ENCODE results near the gene STX8.
"Not testable (repeated sequence)": the region's sequence is repeated elsewhere in the genome, so short reads cannot be mapped to it uniquely, and the experiment has no call there.

The STX8 gene

DNA sequence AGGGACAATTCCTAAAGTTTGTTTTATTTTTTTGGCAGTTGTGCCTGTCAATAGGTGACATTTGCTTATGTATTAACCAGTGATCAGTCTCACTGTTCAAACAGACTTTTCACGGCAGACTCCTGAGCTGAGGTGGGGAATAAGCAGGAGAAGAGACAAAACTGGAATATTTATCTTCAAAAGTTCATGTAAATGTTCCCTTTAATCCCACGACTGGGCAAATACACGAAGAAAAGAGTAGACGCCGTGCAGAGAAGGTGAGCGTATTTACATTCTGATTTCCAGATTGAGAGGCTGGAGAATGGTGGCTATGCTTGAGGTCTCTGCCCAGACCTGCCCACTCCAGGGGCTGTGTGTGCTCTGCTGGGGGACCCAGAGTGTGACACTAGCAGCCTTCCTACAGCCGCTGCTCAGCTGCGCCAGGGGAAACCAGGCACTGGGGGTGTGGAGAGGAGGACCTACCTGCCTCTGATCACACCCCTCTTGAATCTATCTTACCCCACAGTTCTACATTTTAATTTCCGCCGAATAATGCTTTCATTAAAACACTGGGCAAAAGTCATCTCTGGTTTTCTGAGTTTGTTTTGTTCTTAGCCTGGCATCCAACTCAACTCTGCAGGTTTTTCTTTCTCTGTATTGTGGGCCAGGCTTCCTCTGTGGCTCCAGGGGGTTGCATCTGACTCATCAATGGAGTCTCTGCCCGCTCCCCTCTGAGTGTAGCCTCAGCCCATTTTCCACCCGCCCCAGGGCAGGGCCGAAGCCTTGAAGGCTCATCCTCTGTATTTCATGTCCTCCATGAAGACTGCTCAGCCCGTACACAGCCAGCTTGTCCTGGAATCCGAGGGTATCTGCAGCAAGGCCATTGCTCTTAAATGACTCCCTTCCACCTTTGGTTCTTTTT is 317.3 kb downstream of the STX8 start:
- no peak for DNase-seq (ENCODE audit: low read depth)

DNA sequence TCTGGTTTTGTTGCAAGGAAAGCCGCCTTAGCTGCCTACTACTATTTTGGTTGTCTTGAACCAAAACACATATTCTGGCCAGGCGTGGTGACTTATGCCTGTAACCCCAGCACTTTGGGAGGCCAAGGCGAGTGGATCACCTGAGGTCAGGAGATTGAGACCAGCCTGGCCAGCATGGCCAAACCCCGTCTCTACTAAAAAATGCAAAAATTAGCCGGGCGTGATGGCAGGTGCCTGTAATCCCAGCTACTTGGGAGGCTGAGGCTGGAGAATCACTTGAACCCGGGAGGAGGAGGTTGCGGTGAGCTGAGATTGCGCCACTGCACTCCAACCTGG is 318.0 kb downstream of the STX8 start:
- DNase-seq (ENCODE audit: low read depth), result not testable (repeated sequence)

DNA sequence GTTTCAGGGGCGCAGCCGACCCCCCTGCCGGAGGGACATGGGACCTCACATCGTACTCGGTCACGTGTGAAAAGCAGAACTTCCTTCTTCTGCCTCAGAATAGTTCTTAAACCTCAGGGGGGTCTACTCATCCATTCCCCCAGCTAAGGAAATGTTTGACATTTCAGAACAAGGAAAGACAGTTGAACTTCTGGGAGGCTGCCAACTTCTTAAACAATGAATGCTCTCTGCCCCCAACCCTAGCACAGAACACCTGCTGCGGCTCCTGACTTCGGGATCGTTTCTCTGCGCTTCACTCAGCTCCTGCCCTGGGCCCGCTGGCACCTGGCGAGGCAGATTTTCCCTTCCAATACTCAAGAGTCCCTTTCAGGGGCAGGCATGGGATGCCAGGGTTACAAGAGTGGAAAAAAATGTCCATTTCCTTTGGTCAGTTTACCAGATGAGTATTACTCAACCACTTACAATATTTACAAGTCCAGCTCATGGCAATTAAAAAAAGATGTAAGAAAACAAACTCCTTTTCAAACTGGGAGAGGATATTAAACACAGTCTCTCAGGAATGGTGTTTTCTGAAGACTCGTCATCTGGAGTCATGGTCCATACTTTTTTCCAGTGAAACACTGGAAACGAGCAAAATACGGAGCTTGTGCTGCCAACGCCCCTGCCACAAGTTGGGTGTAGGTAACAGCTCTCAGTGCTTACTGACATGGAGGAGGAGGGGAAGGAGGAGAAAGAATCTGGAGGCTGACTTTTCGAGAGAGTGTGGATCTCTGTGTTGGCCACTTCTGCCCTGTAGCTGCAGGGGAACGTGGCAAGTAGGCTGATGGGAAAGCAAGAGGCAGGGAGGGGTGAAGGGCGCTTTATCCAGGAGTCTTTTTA is 318.6 kb downstream of the STX8 start:
- no peak for DNase-seq (ENCODE audit: low read depth)

DNA sequence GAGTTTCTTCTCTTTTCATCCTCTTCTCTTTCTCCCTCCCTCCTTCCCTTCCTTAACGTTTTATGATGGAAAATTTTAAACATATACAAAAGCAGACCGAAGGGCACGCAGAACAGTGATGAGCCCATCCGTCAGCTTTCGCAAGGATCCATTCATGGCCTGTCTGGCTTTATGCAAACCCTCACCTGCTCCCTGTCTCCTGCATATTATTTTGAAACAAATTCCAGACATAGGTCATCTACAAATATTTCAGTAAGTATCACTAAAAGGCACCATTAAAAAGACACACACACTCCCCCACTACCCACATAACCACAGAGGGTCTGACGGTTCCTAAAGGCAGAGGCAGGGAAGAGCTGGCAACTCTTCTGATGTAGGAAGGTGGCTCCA is 319.3 kb downstream of the STX8 start:
- DNase-seq (ENCODE audit: low read depth), result no peak

DNA sequence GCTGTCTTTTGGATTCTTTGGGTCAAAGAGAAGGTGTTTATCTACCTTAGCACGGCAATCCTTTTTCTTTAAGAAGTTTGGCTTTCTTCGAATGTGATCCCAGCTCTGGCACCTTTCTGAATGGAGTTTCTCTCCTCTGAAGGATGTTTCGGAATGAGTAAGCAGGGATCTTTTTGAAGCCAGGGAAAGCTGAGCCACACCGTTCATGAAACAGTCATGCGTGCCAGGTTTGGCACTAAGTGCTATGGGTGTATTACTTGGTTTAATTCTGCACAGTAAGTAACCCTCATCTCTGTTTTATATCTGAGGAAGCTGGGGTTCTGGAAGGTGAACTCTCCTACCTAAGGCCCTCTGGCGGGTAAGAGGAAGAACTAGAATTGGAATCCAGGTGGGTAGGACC is 319.8 kb downstream of the STX8 start:
- DNase-seq (ENCODE audit: low read depth), result no peak

DNA sequence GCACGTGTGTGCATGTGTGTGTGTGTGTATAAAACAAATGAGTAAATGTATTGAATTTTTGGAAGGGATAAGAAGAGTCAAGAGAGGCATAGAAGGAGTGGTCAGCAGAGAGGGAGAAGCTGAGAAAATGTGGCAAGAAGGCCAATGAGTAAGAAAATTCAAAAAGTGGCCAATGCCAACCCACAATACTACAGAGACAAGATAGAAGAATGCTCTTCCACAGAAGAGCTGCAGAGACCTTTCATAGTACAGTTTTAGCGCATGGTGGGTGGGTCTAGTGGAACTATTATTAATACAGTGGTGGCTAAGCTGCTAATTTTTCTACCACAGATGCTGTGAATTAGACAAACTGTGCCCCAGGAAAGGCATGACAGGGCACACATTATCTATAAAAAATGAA is 320.8 kb downstream of the STX8 start:
- DNase-seq (ENCODE audit: low read depth), result no peak

DNA sequence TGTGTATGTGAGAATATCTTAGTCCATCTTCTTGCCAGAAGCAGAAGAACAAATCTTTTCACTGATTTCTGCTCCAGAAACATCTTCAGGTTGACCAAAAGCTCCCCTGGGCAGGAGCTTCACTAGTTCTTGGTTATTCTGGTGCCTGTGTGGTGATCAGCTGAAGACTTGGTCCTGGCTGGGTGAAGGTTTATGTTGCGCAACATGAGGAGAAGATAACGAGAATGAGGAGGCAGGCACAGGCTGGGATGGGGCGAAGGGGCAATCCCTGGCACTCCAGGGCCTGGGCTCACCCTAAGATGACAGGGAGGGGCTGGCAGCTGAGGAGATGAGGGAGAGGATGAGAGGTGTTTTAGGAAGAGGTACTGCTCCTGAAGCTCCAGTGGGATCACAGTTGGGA is 322.3 kb downstream of the STX8 start:
- no peak for DNase-seq (ENCODE audit: low read depth)

DNA sequence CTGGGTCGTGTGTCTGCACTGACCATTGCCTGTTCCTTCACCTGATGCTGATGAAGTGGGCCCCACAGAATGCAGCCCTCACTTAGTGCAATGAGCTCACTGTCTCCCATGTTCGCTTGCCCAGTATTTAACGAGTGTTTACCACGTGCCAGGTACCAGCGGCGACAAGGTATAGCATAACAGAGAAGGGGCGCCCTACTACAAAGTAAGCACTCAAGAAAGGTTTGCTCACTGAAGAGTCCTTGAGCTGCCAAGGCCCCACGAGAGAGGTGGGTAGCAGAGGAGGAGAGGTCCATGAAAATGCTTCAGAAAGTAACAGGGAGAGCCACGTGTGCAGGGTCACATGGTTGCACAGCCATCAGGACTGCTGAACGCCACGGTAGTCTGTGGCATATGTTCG is 324.3 kb downstream of the STX8 start:
- DNase-seq (ENCODE audit: low read depth), result no peak

DNA sequence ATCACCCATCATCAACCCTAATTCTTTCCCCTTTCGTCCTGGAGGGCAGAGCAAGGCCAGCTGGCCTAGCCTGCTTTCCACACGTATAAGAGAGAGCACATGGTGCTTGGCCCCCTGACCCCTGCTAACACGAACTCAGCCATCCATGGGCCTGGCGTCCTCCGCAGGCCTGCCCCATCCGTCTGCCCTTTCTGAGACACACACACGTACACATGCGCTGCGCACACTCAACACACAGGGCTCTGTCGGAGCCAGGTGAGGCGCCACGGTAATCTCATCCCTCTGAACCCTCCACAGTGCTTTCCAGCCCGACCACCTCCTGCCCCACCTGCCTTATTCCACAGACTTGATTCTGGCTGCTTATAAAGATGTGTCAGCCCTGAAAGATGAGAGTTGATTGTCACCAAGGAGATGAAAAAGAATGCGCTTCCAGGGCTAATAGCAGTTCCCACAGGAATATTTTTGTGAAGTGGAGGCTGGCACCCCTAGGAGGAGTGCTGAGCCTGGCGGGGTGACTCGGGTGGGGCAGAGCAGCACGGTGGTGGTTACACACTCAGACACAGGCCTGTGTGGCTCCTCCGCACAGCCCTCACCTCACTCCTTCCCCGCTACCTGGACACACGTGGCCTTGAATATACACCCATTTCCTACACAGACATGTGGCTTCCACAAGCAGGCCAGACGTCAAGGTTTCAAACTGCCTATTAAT is 326.2 kb downstream of the STX8 start:
- DNase-seq (ENCODE audit: low read depth), result no peak

DNA sequence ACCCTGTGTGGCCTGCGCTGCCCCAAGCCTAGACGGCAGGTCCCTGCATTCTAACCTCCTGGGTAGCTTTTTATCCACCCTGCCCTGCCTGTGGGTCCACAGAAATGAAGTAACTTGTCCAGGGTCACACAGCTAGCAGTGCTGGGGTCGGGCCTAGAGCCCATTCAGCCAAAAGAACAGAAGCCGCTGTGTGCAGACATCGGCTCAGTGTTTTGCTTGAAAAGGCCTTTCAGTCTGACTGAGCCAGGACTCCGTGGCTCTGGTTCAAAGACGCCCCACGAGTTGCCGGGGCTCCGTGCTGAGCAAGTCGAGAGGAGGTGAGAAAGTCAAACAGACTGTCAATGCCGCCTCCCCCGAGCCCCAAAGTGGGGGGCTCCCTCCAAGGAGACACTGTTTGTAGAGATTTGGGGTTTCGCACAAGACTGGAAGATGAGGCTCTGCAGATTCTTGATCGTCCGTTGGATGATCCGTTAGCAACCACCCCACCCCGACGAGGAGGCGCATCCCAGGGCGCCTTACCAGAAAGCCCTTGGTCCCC is 328.1 kb downstream of the STX8 start:
- no peak for DNase-seq (ENCODE audit: low read depth)

DNA sequence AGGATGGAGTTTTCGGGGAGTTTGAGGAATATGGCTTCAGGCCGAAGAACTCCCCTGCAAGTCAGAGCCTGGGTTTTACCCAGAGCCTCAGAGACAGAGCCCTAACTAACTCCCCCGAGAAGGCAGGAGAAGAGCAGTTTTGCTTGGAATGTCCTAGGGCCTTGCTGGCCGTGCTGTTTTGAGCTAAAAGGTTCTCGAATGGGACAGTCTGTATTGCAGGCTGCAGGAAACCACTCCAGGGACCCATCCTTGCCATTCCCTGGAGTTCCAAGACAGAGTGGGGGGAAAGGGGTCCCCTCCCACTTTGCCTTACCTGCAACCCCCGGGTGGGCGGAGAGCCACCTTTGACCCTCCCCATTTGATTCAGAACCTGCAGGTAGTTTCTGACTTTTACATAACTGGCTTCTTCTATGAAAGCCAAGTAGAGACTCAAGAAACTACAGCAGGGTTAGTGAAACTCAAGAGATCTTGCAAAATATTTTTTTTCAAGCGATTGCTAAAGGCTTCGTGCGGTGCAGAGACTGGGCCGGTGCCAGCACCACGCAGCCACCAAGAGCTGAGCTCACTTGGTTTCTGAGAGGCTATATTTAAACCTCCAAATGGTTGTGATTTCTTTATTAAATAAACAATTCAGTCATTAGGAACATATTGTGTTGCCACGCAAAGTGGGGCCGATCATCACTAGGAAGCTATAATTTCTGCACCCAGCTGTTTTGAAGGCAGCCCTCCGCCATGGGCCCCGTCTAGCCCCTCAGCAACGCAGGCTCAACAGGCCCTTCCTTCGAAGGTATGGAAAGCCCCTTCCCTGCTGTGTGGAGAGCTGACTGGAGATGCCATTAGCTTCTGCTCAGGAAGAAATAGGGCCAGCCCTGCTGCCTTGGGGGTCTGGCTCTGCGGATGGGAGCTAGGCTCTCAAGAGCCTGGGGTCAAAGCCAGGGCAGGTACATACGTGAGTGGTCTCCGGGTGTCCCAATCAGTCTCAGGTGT is 331.3 kb downstream of the STX8 start:
- DNase-seq (ENCODE audit: low read depth), result no peak

DNA sequence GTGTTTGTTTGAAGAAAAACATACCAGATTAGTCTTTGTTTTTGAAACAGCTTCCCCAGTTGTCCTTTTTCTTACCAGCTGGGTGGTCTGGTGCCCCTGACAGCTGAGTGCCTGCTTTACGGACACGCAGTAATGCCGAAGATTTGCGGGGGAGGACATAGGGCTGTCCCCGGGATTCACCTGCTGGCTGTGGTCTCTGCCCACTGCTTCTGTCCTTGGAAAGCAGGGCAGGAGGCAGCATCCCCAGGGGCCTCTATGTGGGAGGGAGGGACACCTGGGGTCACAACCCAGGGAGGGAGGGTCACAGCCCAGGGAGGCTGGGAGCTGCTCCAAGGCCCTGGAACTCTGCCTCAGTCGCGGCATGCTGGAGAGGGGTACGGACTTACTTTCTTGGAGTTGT is 332.6 kb downstream of the STX8 start:
- DNase-seq (ENCODE audit: low read depth), result no peak

DNA sequence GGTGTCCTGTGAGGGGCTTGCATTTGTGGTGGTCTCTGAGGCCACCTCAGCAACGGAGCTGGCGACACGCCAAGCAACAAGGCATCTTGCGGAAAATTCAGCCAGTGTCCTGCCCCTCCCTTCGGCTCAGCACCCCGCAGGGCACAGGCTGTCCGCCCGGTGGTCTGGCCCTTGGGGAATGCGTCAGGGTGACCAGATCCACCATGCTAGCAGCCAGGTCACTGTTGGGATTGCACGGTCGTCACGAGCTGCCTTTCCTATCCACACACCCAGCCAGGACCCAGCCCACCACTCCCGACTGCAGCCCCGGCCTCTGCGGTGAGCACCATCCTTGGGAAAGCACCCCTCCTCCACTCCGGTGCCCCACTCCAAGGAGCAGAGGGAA is 333.1 kb downstream of the STX8 start:
- no peak for DNase-seq (ENCODE audit: low read depth)

DNA sequence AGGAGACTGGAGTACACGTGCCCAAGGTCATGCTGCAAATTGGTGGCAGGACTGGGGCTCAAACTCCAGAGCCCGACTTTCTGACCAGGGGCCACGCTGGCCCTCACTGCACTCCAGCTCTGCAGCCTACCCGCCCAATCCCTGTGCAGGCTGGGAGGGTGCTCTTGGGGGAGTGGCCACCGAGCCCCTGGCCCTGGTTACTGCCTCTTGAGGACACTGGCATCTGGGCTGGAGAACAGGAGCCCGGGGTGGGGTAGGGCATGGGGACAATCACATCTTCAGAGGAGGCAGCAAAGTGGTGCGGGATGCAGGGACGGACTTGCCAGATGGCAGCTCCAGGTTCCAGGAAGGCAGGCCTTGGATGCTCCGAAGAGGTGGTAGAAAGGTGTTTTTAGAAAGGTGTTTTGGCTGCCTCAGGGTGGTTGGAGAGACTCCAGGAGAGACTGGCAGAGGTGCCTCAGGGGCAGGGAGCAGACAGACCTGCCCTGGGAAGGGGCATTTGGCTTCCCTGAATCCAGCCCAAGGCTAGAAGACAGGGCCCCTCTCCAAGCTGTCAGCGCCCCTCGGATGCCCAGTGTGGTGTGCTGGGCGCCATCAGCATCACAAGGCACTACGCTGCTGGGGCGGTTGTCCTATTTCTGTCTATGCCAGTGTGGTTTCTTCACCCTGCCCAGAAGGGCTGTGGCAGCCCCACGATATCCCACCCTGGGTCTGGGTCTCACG is 333.7 kb downstream of the STX8 start:
- DNase-seq (ENCODE audit: low read depth), result no peak

DNA sequence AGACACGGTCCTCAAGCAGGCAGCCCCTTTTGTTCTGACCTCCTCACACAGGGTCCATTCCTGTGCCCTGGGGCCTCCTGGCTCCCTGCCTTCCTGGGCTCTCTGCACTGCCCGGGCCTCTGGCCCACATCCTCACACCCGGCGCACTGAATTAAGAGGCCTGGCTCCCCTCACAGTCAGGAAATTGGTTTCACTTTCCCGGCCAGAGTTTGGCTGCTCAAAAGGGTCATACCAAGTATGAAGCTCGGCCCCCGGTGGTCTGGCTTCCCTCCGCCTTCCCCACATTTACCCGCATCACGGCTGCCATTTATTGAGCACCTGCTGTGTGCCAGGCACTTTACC is 334.3 kb downstream of the STX8 start:
- no peak for DNase-seq (ENCODE audit: low read depth)

DNA sequence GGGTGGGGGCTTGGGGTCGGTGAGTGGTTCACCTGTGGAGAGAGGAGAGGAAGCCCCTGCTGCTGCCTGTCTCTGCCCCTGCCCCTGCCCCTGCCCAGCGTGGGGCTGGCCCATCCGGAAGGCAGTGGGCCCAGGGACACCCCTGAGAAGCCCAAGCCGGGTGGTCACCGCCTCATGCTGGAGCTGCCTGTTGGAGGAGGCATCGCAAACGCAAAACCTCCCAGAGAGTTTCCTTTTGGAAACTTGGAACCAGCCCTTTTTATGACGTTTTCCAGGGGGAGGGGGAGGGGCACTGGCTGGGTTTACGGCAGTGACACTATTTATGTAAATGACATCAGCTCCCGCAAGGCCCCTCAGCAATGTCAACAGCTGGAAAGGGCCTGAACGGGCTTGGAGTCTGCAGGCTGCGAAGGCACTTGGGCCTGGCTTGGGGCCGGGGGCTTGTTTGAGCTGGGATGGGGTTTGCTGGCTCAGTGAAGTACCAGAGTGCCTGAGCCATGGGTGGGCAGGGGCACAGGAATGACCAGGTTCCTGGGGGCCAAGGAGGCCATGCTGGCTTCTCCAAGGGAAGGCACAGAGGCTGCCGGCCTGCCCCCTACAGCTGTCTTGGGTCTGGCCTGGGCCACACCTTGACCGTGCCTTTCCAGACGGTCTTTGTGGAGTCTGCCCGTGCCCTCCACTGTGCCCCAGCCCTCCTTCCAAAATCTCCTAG is 334.8 kb downstream of the STX8 start:
- no peak for DNase-seq (ENCODE audit: low read depth)

DNA sequence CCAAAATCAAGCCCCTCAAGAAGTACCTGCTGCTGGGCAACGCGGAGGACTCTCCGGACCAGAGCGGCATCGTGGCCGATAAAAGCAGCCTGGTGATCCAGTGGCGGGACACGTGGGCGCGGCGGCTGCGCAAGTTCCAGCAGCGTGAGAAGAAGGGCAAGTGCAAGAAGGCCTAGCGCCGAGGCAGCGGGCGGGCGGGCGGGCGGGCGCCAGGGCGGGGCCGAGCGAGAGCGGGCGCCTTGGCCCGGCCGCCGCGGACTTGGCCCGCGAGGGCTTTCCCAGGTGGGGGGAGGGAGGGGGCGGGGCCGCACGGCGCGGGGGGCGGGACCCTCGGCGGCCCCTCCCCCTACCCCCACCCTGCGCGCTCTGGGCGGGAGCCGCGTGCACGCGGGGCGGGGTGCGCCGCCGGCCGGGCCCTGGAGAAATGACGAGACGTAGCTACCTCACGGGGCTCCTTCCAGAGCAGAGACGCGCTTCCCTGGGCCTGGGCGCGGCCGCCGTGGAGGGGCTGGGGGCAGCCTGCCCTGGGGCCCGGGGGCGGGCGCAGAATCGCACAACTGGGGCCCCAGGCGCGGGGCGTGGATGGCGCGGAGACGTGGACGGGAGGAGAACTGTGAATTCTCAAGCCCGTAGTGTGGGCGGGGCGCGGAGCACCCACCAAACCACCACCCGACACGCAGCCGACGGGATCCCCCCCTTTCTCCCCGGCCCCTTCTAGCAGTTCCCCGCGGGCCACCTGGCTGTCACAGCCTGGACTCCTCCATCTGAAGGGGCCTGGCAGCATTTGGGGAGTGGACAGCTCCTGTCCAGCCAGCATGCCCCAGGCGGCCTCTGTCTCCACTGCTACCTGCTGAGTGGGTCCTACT is 335.6 kb downstream of the STX8 start:
- DNase-seq (ENCODE audit: low read depth), result no peak

DNA sequence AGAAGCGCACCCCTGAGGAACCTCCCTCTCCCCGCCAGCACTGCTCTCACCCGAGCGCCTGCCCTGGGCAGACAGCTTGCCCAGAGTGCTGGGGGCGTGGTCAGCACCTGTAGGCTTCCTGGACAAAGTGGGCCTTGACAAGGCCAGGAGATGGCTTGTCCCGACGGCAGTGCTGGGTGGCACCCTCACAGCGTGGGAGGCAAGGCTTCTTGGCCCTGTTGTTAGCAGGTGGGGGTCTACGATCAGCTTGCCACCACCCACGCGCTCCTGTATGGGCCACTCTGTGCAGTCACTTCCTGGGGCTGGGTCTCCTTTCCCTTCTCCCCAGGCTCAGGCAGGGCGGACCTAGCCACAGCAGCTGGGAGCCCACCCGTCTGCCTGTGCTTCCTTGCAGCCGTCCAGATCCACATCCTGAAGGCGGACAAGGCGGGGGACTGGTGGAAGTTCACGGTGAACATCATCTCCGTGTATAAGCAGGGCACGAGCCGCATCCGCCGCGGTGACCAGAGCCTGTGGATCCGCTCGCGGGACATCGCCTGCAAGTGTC is 336.3 kb downstream of the STX8 start:
- no peak for DNase-seq (ENCODE audit: low read depth)
